ENCODE results near the gene RPL15. TPM values are rescaled to one million over a fixed set of nuclear protein-coding genes. Genes with fewer than 3 reads are reported as not detected.
"Not testable (repeated sequence)": the region's sequence is repeated elsewhere in the genome, so short reads cannot be mapped to it uniquely, and the experiment has no call there.

Gene RPL15
- total RNA-seq, 2 experiments from 2014 or later, result 1,577 to 1,648 TPM

DNA sequence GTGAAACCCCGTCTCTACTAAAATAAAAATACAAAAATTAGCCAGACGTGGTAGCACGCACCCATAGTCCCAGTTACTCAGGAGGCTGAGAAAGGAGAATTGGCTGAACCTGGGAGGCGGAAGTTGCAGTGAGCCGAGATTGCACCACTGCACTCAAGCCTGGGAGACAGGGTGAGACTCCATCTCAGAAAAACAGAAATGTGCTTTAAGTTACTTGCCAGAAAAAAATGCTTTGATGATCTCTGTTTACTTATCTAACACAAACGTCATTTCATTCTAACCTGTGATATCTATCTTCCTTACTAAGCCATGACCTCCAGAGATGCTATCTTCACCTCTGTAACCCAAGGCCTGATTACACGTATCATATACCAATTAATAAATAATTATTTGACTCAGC lies 7.6 kb upstream of the RPL15 start:
- DNase-seq, result no peak
- POLR2A ChIA-PET, result interaction anchor here (0.6 to 0.7 kb wide), 2 partner anchors 9 to 28 kb away, joined by 3 to 4 read pairs; no protein-coding TSS in a partner anchor

DNA sequence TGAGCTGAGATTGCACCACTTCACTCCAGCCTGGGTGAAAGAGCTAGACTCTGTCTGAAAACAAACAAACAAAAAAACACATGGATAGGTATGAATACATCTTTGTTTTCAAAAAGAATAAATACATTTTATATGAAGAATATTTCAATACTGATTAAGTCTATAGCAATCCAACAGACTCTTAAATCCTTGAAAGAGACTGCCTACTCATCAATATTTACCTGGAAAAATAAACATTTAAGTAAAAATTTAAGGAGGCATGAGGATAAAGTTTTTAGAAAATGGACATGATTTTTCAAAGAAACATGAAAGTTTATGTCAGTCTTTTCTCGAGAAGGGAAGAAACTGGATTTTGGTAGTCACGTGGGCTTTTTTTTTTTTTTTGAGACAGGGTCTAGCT lies 5.5 kb upstream of the RPL15 start:
- POLR2A ChIA-PET, result no interaction called here
- peaks cover 5% of the 10 kb centered on the region for H3K36me3 Mint-ChIP-seq
- H3K4me3 Mint-ChIP-seq, result no peak overlapping the region
- no peak overlapping the region for H3K27ac Mint-ChIP-seq
- DNase-seq (no peak), ATAC-seq (ENCODE audit: low read depth) (no peak)
- peaks cover 15% of the 10 kb centered on the region for H3K4me1 Mint-ChIP-seq
- H3K27me3 Mint-ChIP-seq, result no peaks in the 10 kb centered on the region
- no peaks in the 10 kb centered on the region for H3K9me3 Mint-ChIP-seq

More for the DNA sequence above, 7.6 kb upstream of the RPL15 start:
- Mint-ChIP-seq H3K27me3 (no peaks in the 10 kb centered on the region), H3K4me1 (peaks cover 6% of the 10 kb centered on the region), H3K9me3 (no peaks in the 10 kb centered on the region), H3K27ac (no peak overlapping the region), H3K36me3 (peaks cover 2% of the 10 kb centered on the region), H3K4me3 (no peak overlapping the region)
- ATAC-seq (ENCODE audit: low read depth), result no peak

DNA sequence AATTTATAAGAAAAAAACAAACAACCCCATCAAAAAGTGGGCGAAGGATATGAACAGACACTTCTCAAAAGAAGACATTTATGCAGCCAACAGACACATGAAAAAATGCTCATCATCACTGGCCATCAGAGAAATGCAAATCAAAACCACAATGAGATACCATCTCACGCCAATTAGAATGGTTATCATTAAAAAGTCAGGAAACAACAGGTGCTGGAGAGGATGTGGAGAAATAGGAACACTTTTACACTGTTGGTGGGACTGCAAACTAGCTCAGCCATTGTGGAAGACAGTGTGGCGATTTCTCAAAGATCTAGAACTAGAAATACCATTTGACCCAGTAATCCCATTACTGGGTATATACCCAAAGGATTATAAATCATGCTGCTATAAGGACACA lies 4.6 kb upstream of the RPL15 start:
- POLR2A ChIA-PET, result interaction anchor here (0.6 kb wide), 1 partner anchor 58 kb away, joined by 4 read pairs; no protein-coding TSS in a partner anchor
- H3K27me3 Mint-ChIP-seq; H3K9me3 Mint-ChIP-seq; DNase-seq; H3K36me3 Mint-ChIP-seq; ATAC-seq (ENCODE audit: low read depth); H3K4me3 Mint-ChIP-seq; H3K27ac Mint-ChIP-seq: not testable (repeated sequence)
- H3K4me1 Mint-ChIP-seq, result peaks cover 15% of the 10 kb centered on the region

DNA sequence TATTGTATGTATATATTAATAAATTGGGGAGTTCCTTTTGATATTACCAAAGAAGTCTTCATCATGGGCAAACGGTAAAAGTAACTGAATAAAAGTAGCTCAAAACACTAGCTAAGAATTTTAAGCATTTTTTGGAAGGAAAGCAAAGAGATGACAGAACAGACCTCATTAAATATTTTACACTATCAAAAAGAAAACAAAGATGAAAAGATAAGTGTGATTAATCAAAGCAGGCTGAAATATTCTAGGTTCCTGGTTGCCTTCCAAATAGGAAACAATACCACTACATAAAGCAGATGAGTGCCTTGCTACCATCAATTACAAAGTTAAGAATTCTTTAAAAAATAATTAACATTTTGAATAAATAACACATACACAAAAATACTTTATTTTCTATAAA lies 3.8 kb upstream of the RPL15 start:
- Mint-ChIP-seq H3K27me3 (no peaks in the 10 kb centered on the region), H3K36me3 (peaks cover 12% of the 10 kb centered on the region), H3K4me3 (no peak overlapping the region), H3K4me1 (peaks cover 16% of the 10 kb centered on the region), H3K27ac (no peak overlapping the region), H3K9me3 (no peaks in the 10 kb centered on the region)
- POLR2A ChIA-PET, result interaction anchor here (0.7 kb wide), 1 partner anchor 44 kb away, joined by 8 read pairs; no protein-coding TSS in a partner anchor
- DNase-seq, result no peak
- ATAC-seq (ENCODE audit: low read depth), result no peak

DNA sequence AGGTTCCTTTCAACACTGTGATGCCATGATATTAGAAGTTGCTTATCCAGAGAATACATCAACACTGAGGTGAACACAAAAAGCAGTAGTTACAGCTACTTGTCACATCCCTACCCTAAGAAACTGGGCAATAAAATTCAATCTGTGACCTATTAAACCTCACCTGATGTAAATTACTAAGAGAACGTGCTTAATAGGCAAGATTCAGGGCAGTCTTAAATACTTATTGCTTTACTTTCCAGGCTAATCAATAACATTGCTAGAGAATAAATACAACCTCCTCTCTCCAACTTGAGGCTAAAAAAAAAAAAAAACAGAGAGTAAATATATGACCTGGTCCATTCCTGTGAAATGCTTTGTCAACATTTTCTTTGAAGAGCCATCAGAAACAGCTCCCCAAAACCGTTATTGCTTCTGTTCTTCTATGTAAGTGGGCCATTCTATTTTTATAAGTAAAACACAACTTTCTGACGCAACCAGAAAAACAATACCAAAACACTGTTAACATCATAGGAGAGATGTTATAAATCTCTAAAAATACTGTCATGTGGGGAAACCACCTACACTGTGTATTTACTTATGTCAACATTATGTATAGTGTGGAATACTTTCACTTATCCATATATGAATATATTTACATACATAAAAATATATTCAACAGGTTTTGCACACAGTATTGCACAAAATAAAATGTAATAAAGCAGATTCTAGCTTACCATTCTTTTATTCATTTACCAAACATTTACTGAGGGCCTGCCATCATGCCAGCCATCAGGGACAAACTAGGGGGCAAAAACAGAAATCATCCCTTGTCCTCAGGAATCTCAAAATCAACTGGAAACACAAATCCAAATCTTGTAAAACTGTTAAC lies 2.8 kb upstream of the RPL15 start:
- no peaks in the 10 kb centered on the region for H3K9me3 Mint-ChIP-seq
- no peak for DNase-seq
- H3K36me3 Mint-ChIP-seq, result peaks cover 21% of the 10 kb centered on the region
- POLR2A ChIA-PET, result no interaction called here
- peaks cover 25% of the 10 kb centered on the region for H3K4me1 Mint-ChIP-seq
- no peaks in the 10 kb centered on the region for H3K27me3 Mint-ChIP-seq
- H3K4me3 Mint-ChIP-seq, result no peak overlapping the region
- H3K27ac Mint-ChIP-seq, result no peak overlapping the region
- no peak for ATAC-seq (ENCODE audit: low read depth)

DNA sequence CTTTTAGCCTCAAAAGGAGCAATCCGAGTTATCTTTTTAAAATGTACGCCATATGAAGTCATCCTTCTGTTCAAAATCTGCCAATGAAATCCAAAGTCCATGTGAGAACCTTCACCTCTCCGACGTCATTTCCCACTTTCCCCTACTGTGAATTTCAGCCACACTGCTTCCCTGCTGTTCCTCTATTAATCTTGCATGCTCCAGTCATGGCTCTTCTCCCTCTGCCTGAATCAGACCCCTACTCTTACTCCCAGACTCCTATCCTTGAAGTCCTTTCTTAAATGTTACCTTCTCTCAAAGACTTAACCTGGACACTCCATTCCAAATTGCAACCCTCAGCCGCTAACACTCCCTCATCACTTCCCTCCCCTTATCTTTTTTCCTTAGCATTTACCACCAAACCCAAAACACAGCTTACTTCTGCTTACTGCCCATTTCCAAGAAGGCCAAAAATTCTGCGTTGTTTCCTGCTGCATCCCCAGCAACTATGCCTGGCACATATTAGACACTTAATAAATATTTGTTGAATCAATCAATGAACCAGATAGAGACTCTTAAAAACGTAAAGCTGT lies 1.3 kb upstream of the RPL15 start:
- Mint-ChIP-seq H3K9me3 (no peaks in the 10 kb centered on the region), H3K4me3 (peak overlapping the region; percentile 87), H3K36me3 (peaks cover 32% of the 10 kb centered on the region), H3K27me3 (no peaks in the 10 kb centered on the region), H3K27ac (no peak overlapping the region), H3K4me1 (peaks cover 35% of the 10 kb centered on the region)
- DNase-seq, result no peak
- no peak for ATAC-seq (ENCODE audit: low read depth)
- POLR2A ChIA-PET, result interaction anchor here (1.3 to 3.3 kb wide), 6 partner anchors 26 to 81 kb away, joined by 3 to 45 read pairs (median 18); no protein-coding TSS in a partner anchor

DNA sequence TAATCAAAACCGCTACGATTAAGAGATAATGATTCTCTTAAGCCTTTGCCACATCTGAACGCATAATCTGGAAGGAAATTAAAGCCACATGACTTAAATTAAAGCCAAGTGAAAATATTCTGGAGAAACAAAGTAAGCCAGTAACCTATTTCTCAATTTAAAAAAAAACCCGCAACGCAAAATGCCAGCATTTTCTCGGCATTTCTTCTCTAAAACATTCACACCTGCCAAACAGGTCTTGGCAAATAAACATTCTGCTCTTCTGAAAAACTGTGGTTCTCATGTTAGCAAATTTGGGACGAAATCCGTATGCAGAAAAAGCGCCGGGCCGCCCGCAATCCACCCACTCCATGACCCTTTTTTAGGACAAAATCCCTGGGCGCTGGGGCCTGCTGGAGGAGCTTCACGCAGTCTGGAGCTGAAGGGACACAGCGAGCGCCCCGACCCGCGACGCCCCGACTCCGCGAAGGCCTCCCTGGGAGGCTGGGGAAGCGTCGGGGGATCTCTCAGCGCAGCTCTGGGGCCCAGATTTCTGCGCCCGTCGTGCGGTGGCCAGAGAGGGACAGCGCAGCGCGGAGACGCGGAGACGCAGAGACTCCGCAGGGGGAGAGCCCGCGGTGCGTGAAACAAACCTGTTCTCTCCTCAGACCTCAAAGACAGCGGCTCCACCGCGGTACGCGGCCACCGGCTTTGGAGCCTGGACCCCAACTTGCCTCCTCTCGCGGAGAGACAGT lies 613 bp upstream of the RPL15 start:
- no peak for DNase-seq
- H3K9me3 Mint-ChIP-seq, result no peaks in the 10 kb centered on the region
- POLR2A ChIA-PET, result interaction anchor here (0.6 to 3.3 kb wide), 26 partner anchors 10 to 1867 kb away, joined by 3 to 45 read pairs (median 6); partner anchors contain the start of gene NGLY1
- H3K4me1 Mint-ChIP-seq, result peaks cover 35% of the 10 kb centered on the region
- no peaks in the 10 kb centered on the region for H3K27me3 Mint-ChIP-seq
- ATAC-seq (ENCODE audit: low read depth), result peak; percentile 44
- peaks cover 32% of the 10 kb centered on the region for H3K36me3 Mint-ChIP-seq
- H3K4me3 Mint-ChIP-seq, result peak overlapping the region; percentile 87
- peak overlapping the region; percentile 97 for H3K27ac Mint-ChIP-seq

DNA sequence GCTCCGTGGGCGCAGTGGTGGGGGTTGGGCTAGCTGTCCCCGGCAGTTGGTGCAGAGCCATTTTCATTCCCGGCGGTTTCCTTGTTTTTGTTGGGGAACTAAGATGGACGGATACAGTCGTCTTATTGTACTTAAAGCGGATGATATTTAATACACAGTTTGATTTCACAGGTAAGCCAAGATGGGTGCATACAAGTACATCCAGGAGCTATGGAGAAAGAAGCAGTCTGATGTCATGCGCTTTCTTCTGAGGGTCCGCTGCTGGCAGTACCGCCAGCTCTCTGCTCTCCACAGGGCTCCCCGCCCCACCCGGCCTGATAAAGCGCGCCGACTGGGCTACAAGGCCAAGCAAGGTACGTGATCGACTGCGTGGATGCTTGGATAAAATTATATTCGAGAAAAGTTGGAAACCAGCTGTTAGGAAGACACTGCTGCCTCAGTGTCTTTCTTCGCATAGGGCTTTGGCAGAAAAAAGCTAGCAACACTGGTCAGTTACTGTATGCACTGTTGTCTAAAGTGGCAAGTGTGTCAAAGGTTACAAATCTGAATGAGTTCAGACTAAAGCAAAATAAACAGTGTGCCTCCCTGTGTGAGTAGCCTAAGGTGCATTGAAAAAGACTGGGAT lies 859 bp downstream of the RPL15 start:
- H3K27me3 Mint-ChIP-seq; ATAC-seq (ENCODE audit: low read depth); H3K9me3 Mint-ChIP-seq; DNase-seq: not testable (repeated sequence)
- Mint-ChIP-seq H3K27ac (peak overlapping the region; percentile 97), H3K4me1 (peaks cover 34% of the 10 kb centered on the region), H3K4me3 (peak overlapping the region; percentile 87), H3K36me3 (peaks cover 30% of the 10 kb centered on the region)
- POLR2A ChIA-PET, result interaction anchor here (0.6 to 3.3 kb wide), 20 partner anchors 8 to 711 kb away, joined by 3 to 45 read pairs (median 6); no protein-coding TSS in a partner anchor

DNA sequence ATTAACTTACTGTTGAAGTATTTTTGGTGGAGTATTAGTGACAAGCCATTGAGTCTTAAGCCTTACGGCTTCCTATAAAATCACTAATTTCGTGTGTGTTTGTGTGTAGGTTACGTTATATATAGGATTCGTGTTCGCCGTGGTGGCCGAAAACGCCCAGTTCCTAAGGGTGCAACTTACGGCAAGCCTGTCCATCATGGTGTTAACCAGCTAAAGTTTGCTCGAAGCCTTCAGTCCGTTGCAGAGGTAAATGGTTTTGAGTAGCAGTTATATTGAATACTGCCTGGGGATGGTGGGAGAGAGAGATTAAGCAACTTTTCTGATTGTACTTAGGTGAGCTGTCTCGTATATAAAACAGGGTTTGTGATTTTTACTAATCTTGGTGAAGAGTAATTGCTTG lies 1.4 kb downstream of the RPL15 start:
- H3K27ac Mint-ChIP-seq, result peak overlapping the region; percentile 97
- not testable (repeated sequence) for H3K27me3 Mint-ChIP-seq; DNase-seq; ATAC-seq (ENCODE audit: low read depth); H3K9me3 Mint-ChIP-seq
- peak overlapping the region; percentile 87 for H3K4me3 Mint-ChIP-seq
- POLR2A ChIA-PET, result interaction anchor here (0.6 to 3.3 kb wide), 8 partner anchors 9 to 109 kb away, joined by 3 to 45 read pairs (median 18); no protein-coding TSS in a partner anchor
- H3K36me3 Mint-ChIP-seq, result peaks cover 30% of the 10 kb centered on the region
- peaks cover 34% of the 10 kb centered on the region for H3K4me1 Mint-ChIP-seq

DNA sequence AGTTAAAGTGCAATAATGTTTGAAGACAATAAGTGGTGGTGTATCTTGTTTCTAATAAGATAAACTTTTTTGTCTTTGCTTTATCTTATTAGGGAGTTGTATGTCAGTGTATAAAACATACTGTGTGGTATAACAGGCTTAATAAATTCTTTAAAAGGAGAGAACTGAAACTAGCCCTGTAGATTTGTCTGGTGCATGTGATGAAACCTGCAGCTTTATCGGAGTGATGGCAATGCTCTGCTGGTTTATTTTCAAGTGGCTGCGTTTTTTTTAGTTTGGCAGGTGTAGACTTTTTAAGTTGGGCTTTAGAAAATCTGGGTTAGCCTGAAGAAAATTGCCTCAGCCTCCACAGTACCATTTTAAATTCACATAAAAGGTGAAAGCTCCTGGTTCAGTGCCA lies 2.7 kb downstream of the RPL15 start:
- POLR2A ChIA-PET, result interaction anchor here (0.6 kb wide), 1 partner anchor 34 kb away, joined by 3 read pairs; no protein-coding TSS in a partner anchor
- Mint-ChIP-seq H3K4me1 (peaks cover 29% of the 10 kb centered on the region), H3K9me3 (no peaks in the 10 kb centered on the region), H3K4me3 (peak overlapping the region; percentile 87), H3K36me3 (peaks cover 30% of the 10 kb centered on the region), H3K27ac (no peak overlapping the region), H3K27me3 (no peaks in the 10 kb centered on the region)
- DNase-seq (no peak), ATAC-seq (ENCODE audit: low read depth) (no peak)

DNA sequence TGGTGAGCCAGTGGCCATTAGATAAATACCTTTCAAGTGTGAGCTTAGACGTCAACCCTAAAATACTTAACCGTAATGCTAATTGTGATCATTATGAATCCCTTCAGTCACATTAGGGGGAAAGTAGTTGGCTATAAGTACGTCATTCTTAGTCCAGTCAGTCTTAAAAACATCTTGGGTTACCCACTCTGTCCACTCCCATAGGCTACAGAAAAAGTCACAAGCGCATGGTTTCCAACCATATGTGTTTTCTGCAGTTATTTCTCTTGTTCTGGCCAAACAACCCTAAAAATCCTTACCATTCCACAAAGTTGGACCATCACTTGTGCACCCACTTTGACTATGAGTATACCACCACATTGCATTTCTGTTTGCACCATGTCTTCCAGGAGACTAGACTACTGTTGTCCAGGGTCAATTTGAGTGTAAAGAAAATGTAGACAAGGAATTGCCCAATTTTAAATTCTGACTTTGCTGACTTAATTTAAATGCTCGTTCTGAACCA lies 3.3 kb downstream of the RPL15 start:
- Mint-ChIP-seq H3K27ac (peak overlapping the region; percentile 21), H3K4me3 (peak overlapping the region; percentile 13), H3K4me1 (peaks cover 27% of the 10 kb centered on the region), H3K27me3 (no peaks in the 10 kb centered on the region), H3K9me3 (no peaks in the 10 kb centered on the region), H3K36me3 (peaks cover 30% of the 10 kb centered on the region)
- ATAC-seq (ENCODE audit: low read depth) (no peak), DNase-seq (no peak)
- POLR2A ChIA-PET, result no interaction called here

DNA sequence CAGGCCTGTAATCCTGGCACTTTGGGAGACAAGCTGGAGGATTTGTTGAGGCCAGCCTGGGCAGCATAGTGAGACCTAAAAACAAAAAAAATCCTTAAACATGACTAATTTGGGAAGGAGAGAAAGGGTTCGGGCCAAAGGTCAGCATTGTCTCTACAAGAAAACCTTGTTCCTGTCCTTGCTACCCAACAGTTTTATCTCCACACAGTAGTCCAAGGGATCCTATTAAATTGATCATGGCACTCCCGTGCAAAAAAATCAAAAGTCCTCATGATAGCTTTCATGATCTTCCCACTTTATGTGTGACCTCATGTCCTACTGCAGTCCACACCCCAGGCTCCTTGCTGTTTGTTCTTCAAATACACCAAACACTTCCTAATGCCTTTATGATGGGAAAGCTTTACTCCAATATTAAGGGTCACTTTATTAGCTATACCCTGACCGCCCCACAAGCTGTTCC lies 4.2 kb downstream of the RPL15 start:
- Mint-ChIP-seq H3K27ac (no peak overlapping the region), H3K27me3 (no peaks in the 10 kb centered on the region), H3K4me1 (peaks cover 21% of the 10 kb centered on the region), H3K4me3 (no peak overlapping the region), H3K36me3 (peaks cover 27% of the 10 kb centered on the region), H3K9me3 (no peaks in the 10 kb centered on the region)
- DNase-seq (no peak), ATAC-seq (ENCODE audit: low read depth) (no peak)
- POLR2A ChIA-PET, result interaction anchor here (0.7 kb wide), 1 partner anchor 109 kb away, joined by 3 read pairs; no protein-coding TSS in a partner anchor
